Hematopoietic multipotent progenitor cell treated with erythropoietin and hydrocortisone succinate and interleukin-3 and kit ligand, for 4 days (in vitro differentiated cells): ENCODE data around the gene TOPORS.

ENCODE experiments used
- DNase-seq: peaks from one replicate; pipeline ENCODE4 v3.0.0-alpha.2; 2015

The TOPORS gene

DNA sequence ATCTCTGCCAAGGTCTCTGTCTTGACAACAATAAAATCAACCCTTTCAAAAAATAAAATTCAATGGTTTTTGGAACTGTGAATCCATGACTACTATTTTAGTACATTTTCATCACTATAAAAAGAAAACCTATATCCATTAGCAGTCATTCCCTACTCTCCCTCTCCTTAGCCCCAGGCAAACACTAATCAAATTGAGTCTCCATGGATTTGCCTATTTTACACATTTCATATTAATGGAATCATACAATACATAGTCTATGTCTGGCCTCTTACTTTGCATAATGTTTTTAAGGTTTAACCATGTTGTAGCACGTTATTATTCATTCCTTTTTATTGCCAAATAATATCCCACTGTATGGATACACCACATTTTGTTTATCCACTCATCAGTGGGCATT is 50.5 kb downstream of the TOPORS start:
- no peak for DNase-seq

DNA sequence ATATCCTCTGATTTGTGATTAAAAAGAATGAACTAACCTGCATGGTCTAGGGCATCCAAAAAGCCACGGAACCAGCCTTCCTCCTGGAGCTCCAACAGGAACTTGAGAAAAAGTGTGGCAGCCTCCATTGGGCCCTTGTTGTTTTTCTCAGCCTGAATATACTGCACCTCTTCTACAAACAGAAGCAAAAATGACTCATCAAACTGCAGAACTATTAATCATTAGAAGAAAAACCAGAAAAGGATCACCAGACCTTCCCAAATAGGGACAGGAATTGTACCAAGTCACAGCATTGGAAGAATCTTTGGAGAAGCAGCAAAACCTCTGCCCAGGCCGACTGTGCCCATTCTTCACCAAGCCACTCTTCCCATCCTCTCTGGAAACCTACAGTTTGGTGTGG is 51.6 kb downstream of the TOPORS start:
- DNase-seq: no peak

DNA sequence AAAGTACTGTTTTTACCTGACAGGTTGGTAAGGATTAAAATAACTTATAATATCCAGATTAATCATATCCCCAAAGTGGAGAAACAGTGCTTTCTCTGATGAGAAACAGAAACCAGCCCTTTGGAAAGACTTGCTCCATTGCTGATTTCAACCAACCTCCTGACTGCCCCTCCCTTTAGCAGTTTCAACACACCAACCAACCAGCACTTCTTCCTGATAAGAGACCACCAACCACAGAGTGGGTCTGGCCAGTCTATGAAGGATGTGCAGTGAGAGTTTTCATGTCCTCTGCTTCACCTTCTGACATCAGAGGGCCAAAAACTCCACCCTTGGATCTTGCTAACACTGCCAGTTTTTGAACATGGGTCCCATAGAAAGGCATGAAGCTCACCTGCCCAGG is 54.5 kb downstream of the TOPORS start:
- peak; percentile 64 for DNase-seq

DNA sequence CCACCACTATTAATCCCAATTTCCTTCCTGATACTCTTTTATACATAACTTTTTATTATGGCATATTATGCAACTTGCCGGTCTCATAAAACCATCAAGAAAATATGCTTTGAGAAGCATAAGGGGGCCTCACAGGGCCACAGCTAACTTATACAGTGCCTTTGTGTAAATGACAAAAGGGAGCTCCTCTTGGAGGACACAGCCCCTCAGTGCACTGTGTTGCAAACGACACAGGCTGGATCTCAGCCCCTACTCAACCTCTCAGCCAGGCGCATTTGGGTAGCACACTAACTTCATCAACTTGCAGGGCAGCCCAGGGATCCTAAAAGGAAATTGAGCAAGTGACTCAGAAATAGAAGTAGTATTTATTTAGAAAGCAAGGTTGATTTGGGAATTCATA is 61.8 kb downstream of the TOPORS start:
- DNase-seq: no peak
